HG03575 (cell line): Measurements from ENCODE around the gene CEP89.
A peak's percentile ranks its signal among the peaks of the same experiment; 100 is the strongest.
"Not testable (repeated sequence)": the region's sequence is repeated elsewhere in the genome, so short reads cannot be mapped to it uniquely, and the experiment has no call there.

Experiments used
- ATAC-seq: cut with Tn5 transposase; IDR thresholded peaks from one replicate; pipeline ENCODE4 v1.9.1; 2021; ENCODE audit not compliant: unreplicated experiment, insufficient number of reproducible peaks, low FRiP score; ENCODE audit errors: extremely low read depth

The CEP89 gene

GRCh38 chr19:32971715-32972540 lies at the start of gene CEP89, which contains the start of gene FAAP24:
Gene CEP89, minus strand, starts transcription at chr19:32971958. Its CDS starts 84 bp downstream, at chr19:32971874.
Gene FAAP24, plus strand, starts transcription at chr19:32972242. Its CDS starts 955 bp downstream, at chr19:32973197.
- ATAC-seq = peak; percentile 94

GRCh38 chr19:33010891-33011290 lies 39.1 kb upstream of the CEP89 start:
- ATAC-seq = not testable (repeated sequence)

GRCh38 chr19:33008738-33009137 lies 37.0 kb upstream of the CEP89 start:
- ATAC-seq = no peak

- ATAC-seq = no peak
These were observed 33.7 kb upstream of the CEP89 start for GRCh38 chr19:33005440-33005839.

GRCh38 chr19:33003424-33004024 lies 31.8 kb upstream of the CEP89 start:
- not testable (repeated sequence) for ATAC-seq

GRCh38 chr19:33002126-33002865 lies 30.5 kb upstream of the CEP89 start:
- not testable (repeated sequence) for ATAC-seq

- no peak for ATAC-seq
These were observed 29.2 kb upstream of the CEP89 start for GRCh38 chr19:33000910-33001309.

GRCh38 chr19:33000510-33000909 lies 28.8 kb upstream of the CEP89 start:
- no peak for ATAC-seq

- no peak for ATAC-seq
These were observed 27.0 kb upstream of the CEP89 start for GRCh38 chr19:32998722-32999121.

- ATAC-seq = no peak
These were observed 26.1 kb upstream of the CEP89 start for GRCh38 chr19:32997716-32998355.

- ATAC-seq = not testable (repeated sequence)
These were observed 25.3 kb upstream of the CEP89 start for GRCh38 chr19:32997061-32997464.

- not testable (repeated sequence) for ATAC-seq
These were observed 24.2 kb upstream of the CEP89 start for GRCh38 chr19:32995966-32996365.

GRCh38 chr19:32988724-32989123 lies 17.0 kb upstream of the CEP89 start:
- no peak for ATAC-seq

GRCh38 chr19:32988254-32988653 lies 16.5 kb upstream of the CEP89 start:
- not testable (repeated sequence) for ATAC-seq

GRCh38 chr19:32982488-32982887 lies 10.7 kb upstream of the CEP89 start:
- not testable (repeated sequence) for ATAC-seq

- ATAC-seq = not testable (repeated sequence)
These were observed 8.0 kb upstream of the CEP89 start for GRCh38 chr19:32979807-32980206.

- not testable (repeated sequence) for ATAC-seq
These were observed 6.1 kb upstream of the CEP89 start for GRCh38 chr19:32977813-32978212.

GRCh38 chr19:32977280-32977679 lies 5.5 kb upstream of the CEP89 start:
- ATAC-seq = no peak

- ATAC-seq = no peak
These were observed 4.6 kb upstream of the CEP89 start for GRCh38 chr19:32976223-32976805.
